Trophoblast cell (in vitro differentiated cells and primary cell): ENCODE data around the gene DLG1.

Experiments used
- DNase-seq, 2 donors: peaks; one replicate each; pipeline ENCODE4 v3.0.0-alpha.2; 2016
- H2AFZ ChIP-seq: 2 replicates; pipeline ENCODE4 v1.6.1; 2013; ENCODE audit warnings: low read length, moderate library complexity, mild to moderate bottlenecking; ENCODE audit not compliant: insufficient read depth, poor library complexity
- H2AK5ac ChIP-seq: 2 replicates; pipeline ENCODE4 v1.6.1; 2013; ENCODE audit warnings: mild to moderate bottlenecking, low read length
- H2BK120ac ChIP-seq: 2 replicates; pipeline ENCODE4 v1.6.1; 2013; ENCODE audit warnings: low read length, mild to moderate bottlenecking, moderate library complexity; ENCODE audit not compliant: insufficient read depth, poor library complexity
- H2BK12ac ChIP-seq: 2 replicates; pipeline ENCODE4 v1.6.1; 2013; ENCODE audit warnings: mild to moderate bottlenecking, low read length, moderate library complexity
- H2BK5ac ChIP-seq: 2 replicates; pipeline ENCODE4 v1.6.1; 2013; ENCODE audit warnings: low read length, low read depth, moderate library complexity, mild to moderate bottlenecking; ENCODE audit not compliant: poor library complexity
- H3K14ac ChIP-seq: 2 replicates; pipeline ENCODE4 v1.6.1; 2013; ENCODE audit warnings: mild to moderate bottlenecking, low read length
- H3K18ac ChIP-seq: 2 replicates; pipeline ENCODE4 v1.6.1; 2013; ENCODE audit warnings: mild to moderate bottlenecking, low read length
- H3K23ac ChIP-seq: 2 replicates; pipeline ENCODE4 v1.6.1; 2013; ENCODE audit warnings: low read length
- H3K27ac ChIP-seq: 2 replicates; pipeline ENCODE4 v1.5.1; 2013; ENCODE audit warnings: low read depth, mild to moderate bottlenecking, inconsistent platforms, low read length, moderate library complexity
- H3K27me3 ChIP-seq: 2 replicates; pipeline ENCODE4 v1.6.1; 2013; ENCODE audit warnings: inconsistent platforms, mild to moderate bottlenecking, low read length, moderate library complexity; ENCODE audit not compliant: insufficient read depth
- H3K36me3 ChIP-seq, 2 experiments: 1 replicate in 1 of 2; 2 replicates in 1 of 2; pipeline ENCODE4 v1.6.1; 2013; ENCODE audit warnings: low read length in 2 of 2, mild to moderate bottlenecking in 2 of 2, moderate library complexity in 1 of 2; ENCODE audit not compliant: insufficient read depth in 2 of 2, control insufficient read depth in 1 of 2
- H3K4ac ChIP-seq: 2 replicates; pipeline ENCODE4 v1.6.1; 2013; ENCODE audit warnings: low read depth, mild to moderate bottlenecking, low read length, moderate library complexity
- H3K4me1 ChIP-seq, 2 experiments: 1 replicate in 1 of 2; 2 replicates in 1 of 2; pipeline ENCODE4 v1.6.1; 2013; ENCODE audit warnings: low read length in 2 of 2, mild to moderate bottlenecking in 2 of 2, moderate library complexity in 1 of 2; ENCODE audit not compliant: insufficient read depth in 2 of 2, control insufficient read depth in 1 of 2
- H3K4me2 ChIP-seq: 2 replicates; pipeline ENCODE4 v1.6.1; 2013; ENCODE audit warnings: inconsistent platforms, mild to moderate bottlenecking, low read length, moderate library complexity
- H3K4me3 ChIP-seq: 2 replicates; pipeline ENCODE4 v1.5.1; 2013; ENCODE audit warnings: mild to moderate bottlenecking, low read depth, low read length, inconsistent platforms
- H3K79me1 ChIP-seq: one replicate; pipeline ENCODE4 v1.6.1; 2013; ENCODE audit warnings: low read length
- H3K79me2 ChIP-seq: 2 replicates; pipeline ENCODE4 v1.6.1; 2013; ENCODE audit warnings: low read length, mild to moderate bottlenecking; ENCODE audit not compliant: control insufficient read depth, insufficient read depth, poor library complexity
- H3K9ac ChIP-seq: 2 replicates; pipeline ENCODE4 v1.6.1; 2013; ENCODE audit warnings: mild to moderate bottlenecking, low read length
- H3K9me3 ChIP-seq: 2 replicates; pipeline ENCODE4 v1.6.1; 2013; ENCODE audit warnings: low read depth, mild to moderate bottlenecking, control low read depth, inconsistent platforms, low read length; ENCODE audit not compliant: insufficient read depth
- H4K12ac ChIP-seq: 2 replicates; pipeline ENCODE4 v1.6.1; 2013; ENCODE audit warnings: low read depth, mild to moderate bottlenecking, low read length, moderate library complexity
- H4K8ac ChIP-seq: 2 replicates; pipeline ENCODE4 v1.6.1; 2013; ENCODE audit warnings: low read depth, mild to moderate bottlenecking, low read length, moderate library complexity
- H4K91ac ChIP-seq: one replicate; pipeline ENCODE4 v1.6.1; 2013; ENCODE audit warnings: low read depth, mild to moderate bottlenecking, low read length, moderate library complexity
- WGBS: extraction: QIAGEN DNeasy Blood & Tissue Kit; methylation state at CpG from one replicate; pipeline ENCODE4 v1.1.7; 2013; ENCODE audit warnings: missing lambda C conversion rate; ENCODE audit not compliant: insufficient read length, insufficient coverage; ENCODE audit errors: extremely low coverage; 5-methylcytosine and 5-hydroxymethylcytosine counted together

DLG1 gene

DNA sequence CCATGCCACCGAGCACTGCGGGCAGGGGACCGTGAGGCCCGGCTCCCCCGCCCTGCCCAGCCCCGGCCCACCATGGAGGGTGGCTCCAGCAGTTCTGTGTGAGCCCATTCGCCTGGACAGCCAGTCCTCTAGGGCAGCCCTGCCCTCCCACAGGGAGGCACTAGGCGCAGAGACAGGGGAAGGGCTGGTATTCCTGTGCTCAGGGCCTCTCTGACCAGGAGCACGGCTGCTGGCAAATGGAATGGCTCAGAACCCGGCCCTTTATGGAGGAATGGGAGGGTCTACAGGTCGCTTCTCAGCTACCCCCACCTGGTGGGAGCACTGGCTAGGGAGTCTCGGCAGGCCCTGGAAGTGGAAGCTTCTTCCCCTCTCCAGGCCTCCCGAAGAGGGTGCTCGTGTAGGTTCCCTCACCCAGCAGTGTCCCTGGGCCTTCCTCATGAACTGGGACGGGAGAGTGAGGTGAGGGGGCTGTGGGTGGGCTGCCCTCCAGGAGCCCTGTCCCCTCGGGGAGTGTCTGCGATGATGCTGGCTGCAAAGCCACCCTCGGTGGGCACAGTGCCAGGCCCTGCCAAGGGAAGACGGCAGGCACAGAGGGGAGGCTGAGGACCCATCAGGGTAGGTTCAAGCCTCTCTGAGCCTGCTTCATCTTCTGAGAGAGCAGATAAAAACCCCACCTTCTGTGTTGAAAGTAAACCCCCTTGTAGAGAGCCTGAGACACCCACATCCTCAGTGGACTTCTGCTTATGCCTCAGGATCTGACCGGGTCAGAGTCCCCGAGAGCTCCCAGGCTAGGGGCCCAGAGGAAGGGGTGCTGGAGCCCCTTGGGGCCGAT is 270.3 kb downstream of the DLG1 start:
- Histone ChIP-seq H4K8ac (no peak overlapping the region), H3K4me3 (no peak overlapping the region), H2BK120ac (no peak overlapping the region), H3K27me3 (no peaks in the 10 kb centered on the region), H4K91ac (no peak overlapping the region), H3K23ac (no peak overlapping the region), H2AFZ (no peak overlapping the region), H3K79me2 (peaks cover 2% of the 10 kb centered on the region), H4K12ac (peak overlapping the region; percentile 16), H3K79me1 (peaks cover 4% of the 10 kb centered on the region), H3K18ac (no peak overlapping the region), H3K9ac (no peak overlapping the region), H3K36me3 (no peaks in the 10 kb centered on the region), H3K27ac (no peak overlapping the region), H3K4me2 (peak overlapping the region; percentile 79), H2AK5ac (no peak overlapping the region), H3K14ac (no peak overlapping the region), H3K9me3 (no peaks in the 10 kb centered on the region), H3K4ac (no peak overlapping the region), H2BK12ac (no peak overlapping the region), H2BK5ac (no peak overlapping the region), H3K4me1 (peaks cover 14 to 22% of the 10 kb centered on the region in 2 experiments)
- no CpG with 5 or more reads among the region's 22 CpGs for WGBS
- DNase-seq: no peak

DNA sequence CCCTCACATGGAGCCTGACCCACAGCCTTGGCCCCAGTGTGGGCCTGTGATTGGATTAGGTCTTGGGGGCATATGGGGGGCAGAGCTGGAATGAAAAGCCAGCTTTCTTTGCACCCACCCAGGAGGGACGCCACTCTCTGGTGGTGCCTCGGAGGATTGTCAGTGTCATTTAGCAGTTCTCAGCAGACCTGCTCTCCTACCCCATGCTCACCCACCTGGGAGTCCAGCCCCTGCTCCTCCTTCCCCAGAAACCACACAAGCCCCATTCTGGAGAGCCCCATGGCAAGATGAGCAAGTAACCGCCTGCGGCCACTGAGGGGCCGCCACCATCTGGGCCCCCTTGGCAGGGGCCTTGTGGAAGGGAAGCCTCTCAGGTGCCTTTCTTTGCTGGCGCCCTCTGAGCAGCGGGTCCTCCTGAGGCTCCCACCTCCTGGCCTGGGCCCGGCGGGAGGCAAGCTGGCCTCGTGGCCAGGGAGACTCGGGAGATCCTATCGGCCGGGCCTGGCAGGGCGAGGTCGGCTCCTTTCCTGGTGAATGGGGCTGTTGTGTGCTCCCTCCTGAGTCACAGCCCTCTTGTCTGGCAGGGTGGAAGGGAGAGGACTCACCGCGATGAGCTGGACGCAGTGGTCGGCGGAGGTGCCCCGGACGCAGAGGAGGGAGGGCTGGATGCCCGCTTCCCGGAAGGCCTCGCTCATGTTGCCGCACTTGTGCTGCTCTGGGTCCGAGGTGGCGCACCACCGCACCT is 271.1 kb downstream of the DLG1 start:
- Histone ChIP-seq H2BK12ac (no peak overlapping the region), H3K23ac (no peak overlapping the region), H2BK5ac (no peak overlapping the region), H3K4me2 (no peak overlapping the region), H2AK5ac (no peak overlapping the region), H3K4me3 (no peak overlapping the region), H4K12ac (no peak overlapping the region), H3K79me1 (peaks cover 4% of the 10 kb centered on the region), H4K91ac (no peak overlapping the region), H3K27me3 (no peaks in the 10 kb centered on the region), H2AFZ (no peak overlapping the region), H3K18ac (no peak overlapping the region), H4K8ac (no peak overlapping the region), H3K14ac (no peak overlapping the region), H3K36me3 (no peaks in the 10 kb centered on the region), H3K4me1 (peaks cover 14 to 22% of the 10 kb centered on the region in 2 experiments), H3K79me2 (peaks cover 2% of the 10 kb centered on the region), H3K9ac (no peak overlapping the region), H3K4ac (no peak overlapping the region), H3K9me3 (no peaks in the 10 kb centered on the region), H3K27ac (no peak overlapping the region), H2BK120ac (no peak overlapping the region)
- DNase-seq: no peak
- WGBS: no CpG with 5 or more reads among the region's 29 CpGs

DNA sequence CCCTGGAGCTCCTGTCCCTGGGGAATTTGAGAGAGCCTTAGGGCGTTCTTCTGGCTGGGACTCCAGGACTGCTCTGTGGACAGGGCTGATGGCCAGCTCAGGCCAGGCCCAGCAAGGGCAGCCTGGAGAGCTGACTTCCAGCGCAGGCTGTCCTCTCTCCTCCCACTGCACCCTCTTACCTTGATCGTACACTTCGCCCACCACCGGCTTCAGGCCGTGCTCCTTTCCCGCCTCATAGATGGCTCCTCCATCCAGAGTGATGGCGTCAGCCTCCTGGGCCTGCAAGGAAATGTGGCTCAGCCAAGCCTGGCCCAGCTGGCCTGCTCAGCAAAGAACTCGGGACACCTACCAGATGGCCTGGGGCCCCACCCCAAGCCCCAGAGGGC is 271.9 kb downstream of the DLG1 start:
- Histone ChIP-seq H3K9ac (no peak overlapping the region), H2BK12ac (no peak overlapping the region), H2AFZ (no peak overlapping the region), H4K12ac (no peak overlapping the region), H3K4me1 (peaks cover 14 to 19% of the 10 kb centered on the region in 2 experiments), H3K36me3 (no peaks in the 10 kb centered on the region), H3K14ac (no peak overlapping the region), H3K4me3 (no peak overlapping the region), H4K8ac (no peak overlapping the region), H3K4ac (no peak overlapping the region), H3K27ac (no peak overlapping the region), H3K27me3 (no peaks in the 10 kb centered on the region), H2AK5ac (no peak overlapping the region), H2BK5ac (no peak overlapping the region), H2BK120ac (no peak overlapping the region), H3K4me2 (no peak overlapping the region), H3K18ac (no peak overlapping the region), H3K23ac (no peak overlapping the region), H4K91ac (no peak overlapping the region), H3K79me1 (peaks cover 4% of the 10 kb centered on the region), H3K79me2 (peaks cover 2% of the 10 kb centered on the region), H3K9me3 (no peaks in the 10 kb centered on the region)
- WGBS: no CpG with 5 or more reads among the region's 9 CpGs
- no peak for DNase-seq

DNA sequence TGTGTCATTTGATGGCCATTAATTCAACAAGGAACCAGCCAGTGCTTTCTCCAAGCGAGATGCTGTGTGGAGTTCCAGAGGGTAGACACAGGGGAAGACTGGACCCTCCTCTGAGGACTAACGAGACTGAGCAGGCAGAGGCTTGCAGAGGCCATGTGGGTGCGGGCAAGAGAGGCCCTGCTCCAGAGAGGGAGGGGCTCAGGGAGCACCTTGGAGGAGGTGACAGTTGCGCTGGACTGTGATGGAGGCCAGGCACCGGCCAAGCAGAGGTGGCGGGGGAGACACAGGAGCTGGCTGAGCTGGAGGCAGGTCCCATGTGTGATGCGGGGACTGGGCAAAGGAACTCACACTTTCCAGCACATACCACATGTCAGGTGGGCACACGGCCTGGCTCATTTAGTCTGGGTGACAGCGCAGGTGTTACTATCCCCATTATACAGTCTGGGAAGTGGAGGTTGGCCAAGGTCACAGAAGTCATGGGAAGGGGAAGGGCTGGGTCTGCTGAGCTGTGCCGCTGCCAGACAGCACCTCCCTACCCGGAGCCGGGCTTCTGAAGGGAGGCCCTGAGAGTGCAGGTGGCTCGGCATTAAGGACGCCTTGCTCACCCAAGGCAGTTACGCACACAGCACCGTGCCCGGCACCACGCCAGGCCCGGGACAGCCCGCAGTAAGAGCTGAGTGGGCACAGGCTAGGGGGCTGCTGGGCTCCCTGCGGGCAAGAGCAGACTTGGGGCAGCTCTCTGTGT is 272.5 kb downstream of the DLG1 start:
- no peak for DNase-seq
- no peak overlapping the region for H3K4me2 ChIP-seq
- H2BK5ac ChIP-seq: no peak overlapping the region
- H3K23ac ChIP-seq: no peak overlapping the region
- H3K9me3 ChIP-seq: no peaks in the 10 kb centered on the region
- no peak overlapping the region for H2BK120ac ChIP-seq
- no CpG with 5 or more reads among the region's 21 CpGs for WGBS
- H3K27me3 ChIP-seq: no peaks in the 10 kb centered on the region
- H4K91ac ChIP-seq: no peak overlapping the region
- no peak overlapping the region for H3K4me3 ChIP-seq
- H3K4me1 ChIP-seq: peaks cover 9 to 14% of the 10 kb centered on the region in 2 experiments
- no peak overlapping the region for H3K27ac ChIP-seq
- no peaks in the 10 kb centered on the region for H3K36me3 ChIP-seq
- H3K79me1 ChIP-seq: peaks cover 4% of the 10 kb centered on the region
- H3K9ac ChIP-seq: no peak overlapping the region
- no peak overlapping the region for H3K14ac ChIP-seq
- no peak overlapping the region for H2BK12ac ChIP-seq
- H2AFZ ChIP-seq: no peak overlapping the region
- no peak overlapping the region for H4K12ac ChIP-seq
- no peak overlapping the region for H4K8ac ChIP-seq
- H2AK5ac ChIP-seq: no peak overlapping the region
- no peak overlapping the region for H3K18ac ChIP-seq
- no peak overlapping the region for H3K4ac ChIP-seq
- peaks cover 2% of the 10 kb centered on the region for H3K79me2 ChIP-seq
